HepG2 (cell line): Measurements from ENCODE around the gene ANO9. TPM values are rescaled to one million over a fixed set of nuclear protein-coding genes. Genes with fewer than 3 reads are reported as not detected.

ENCODE experiments used
- BRF2 ChIP-seq: sonication (generic); formaldehyde crosslinking; IDR thresholded peaks from 2 replicates; pipeline ENCODE4 v1.8.1; 2022; ENCODE audit warnings: mild to moderate bottlenecking, missing genetic modification reagents
- DMAP1 ChIP-seq: IDR thresholded peaks from 2 replicates; pipeline ENCODE4 v1.6.1; 2016
- ELF3 ChIP-seq: IDR thresholded peaks from 2 replicates; pipeline ENCODE4 v1.6.1; 2016; ENCODE audit warnings: missing genetic modification reagents, missing compliant biosample characterization
- FLYWCH1 ChIP-seq: sonication (generic); formaldehyde crosslinking; IDR thresholded peaks from 2 replicates; pipeline ENCODE4 v1.8.1; 2023; ENCODE audit warnings: mild to moderate bottlenecking, missing genetic modification reagents
- FOXJ3 ChIP-seq: sonication (generic); formaldehyde crosslinking; IDR thresholded peaks from 2 replicates; pipeline ENCODE4 v1.4.0; 2020; ENCODE audit warnings: missing genetic modification reagents, mild to moderate bottlenecking, borderline replicate concordance
- KDM2A ChIP-seq: sonication (generic); formaldehyde crosslinking; IDR thresholded peaks from 2 replicates; pipeline ENCODE4 v1.4.0; 2020; ENCODE audit warnings: low read depth, missing genetic modification reagents, borderline replicate concordance
- MEIS1 ChIP-seq: sonication (generic); formaldehyde crosslinking; IDR thresholded peaks from 2 replicates; pipeline ENCODE4 v1.9.0; 2021; ENCODE audit warnings: mild to moderate bottlenecking, missing genetic modification reagents, moderate library complexity, borderline replicate concordance
- MYC ChIP-seq: sonication (generic); formaldehyde crosslinking; IDR thresholded peaks from 2 replicates; pipeline ENCODE4 v1.9.0; 2021; ENCODE audit warnings: missing genetic modification reagents, borderline replicate concordance
- PAF1 ChIP-seq: IDR thresholded peaks from 2 replicates; pipeline ENCODE4 v1.6.1; 2016; ENCODE audit warnings: missing genetic modification reagents, missing compliant biosample characterization
- RAD21 ChIP-seq: fragments of 450-650 bp; formaldehyde crosslinking; IDR thresholded peaks from 2 replicates; pipeline ENCODE4 v1.5.0; 2020; ENCODE audit warnings: mild to moderate bottlenecking
- RCOR2 ChIP-seq: IDR thresholded peaks from 2 replicates; pipeline ENCODE4 v1.6.1; 2016; ENCODE audit warnings: missing biosample characterization, missing genetic modification reagents
- SMAD9 ChIP-seq: sonication (generic); formaldehyde crosslinking; IDR thresholded peaks from 2 replicates; pipeline ENCODE4 v1.5.1; 2020; ENCODE audit warnings: mild to moderate bottlenecking, missing genetic modification reagents
- SMYD3 ChIP-seq: sonication (generic); formaldehyde crosslinking; IDR thresholded peaks from 2 replicates; pipeline ENCODE4 v1.8.1; 2023; ENCODE audit warnings: mild to moderate bottlenecking, missing genetic modification reagents
- TFAP4 ChIP-seq: sonication (generic); IDR thresholded peaks from 2 replicates; pipeline ENCODE4 v1.6.1; 2016; ENCODE audit warnings: low read depth, borderline replicate concordance
- ZFX ChIP-seq: sonication (generic); formaldehyde crosslinking; IDR thresholded peaks from 2 replicates; pipeline ENCODE4 v1.4.0; 2020; ENCODE audit warnings: mild to moderate bottlenecking, low read depth, missing genetic modification reagents, moderate library complexity
- ZMYM4 ChIP-seq: sonication (generic); formaldehyde crosslinking; IDR thresholded peaks from 2 replicates; pipeline ENCODE4 v1.8.1; 2023; ENCODE audit warnings: mild to moderate bottlenecking, missing genetic modification reagents
- ZNF335 ChIP-seq: sonication (generic); formaldehyde crosslinking; IDR thresholded peaks from 2 replicates; pipeline ENCODE4 v1.4.0; 2020; ENCODE audit warnings: missing genetic modification reagents
- polyA plus RNA-seq, 8 experiments: library from polyadenylated mRNA; depleted of rRNA in 3 of 8; stranded (reverse) in 7 of 8; unstranded in 1 of 8; fragments of >200 nt; fragmentation: Illumina TruSeq in 4 of 8; extraction: Trizol in 4 of 8; gene quantifications; 2 replicates each; pipeline versions ENCODE4 v1.2.1 to v1.2.3, GENCODE V29; 2011 to 2016; ENCODE audit warnings: low read depth in 4 of 8, missing spikeins in 1 of 8, mixed read lengths in 1 of 8; ENCODE audit not compliant: insufficient read depth in 1 of 8
- total RNA-seq, 5 experiments: library from RNA; depleted of rRNA; stranded (reverse); fragments of >200 nt; fragmentation: Illumina TruSeq; extraction: Trizol; gene quantifications; 2 replicates each; pipeline ENCODE4 v1.2.3, GENCODE V29; 2016; ENCODE audit warnings: low read depth in 1 of 5
- TF ChIP-seq, protein P1 (sequence below): sonication (generic); formaldehyde crosslinking; conservative IDR thresholded peaks from 2 replicates; pipeline ENCODE4 v1.4.0; 2020; ENCODE audit warnings: missing genetic modification reagents
- TF ChIP-seq, protein P2 (sequence below): IDR thresholded peaks from 2 replicates; pipeline ENCODE4 v1.6.1; 2016; ENCODE audit warnings: missing compliant biosample characterization, missing genetic modification reagents, borderline replicate concordance

Gene ANO9
- total and polyA plus RNA-seq, 2 of the 13 experiments (the other 11 are each of a cell fraction or from before 2014, with no cell fraction given) = 8.9 to 14.3 TPM

DNA sequence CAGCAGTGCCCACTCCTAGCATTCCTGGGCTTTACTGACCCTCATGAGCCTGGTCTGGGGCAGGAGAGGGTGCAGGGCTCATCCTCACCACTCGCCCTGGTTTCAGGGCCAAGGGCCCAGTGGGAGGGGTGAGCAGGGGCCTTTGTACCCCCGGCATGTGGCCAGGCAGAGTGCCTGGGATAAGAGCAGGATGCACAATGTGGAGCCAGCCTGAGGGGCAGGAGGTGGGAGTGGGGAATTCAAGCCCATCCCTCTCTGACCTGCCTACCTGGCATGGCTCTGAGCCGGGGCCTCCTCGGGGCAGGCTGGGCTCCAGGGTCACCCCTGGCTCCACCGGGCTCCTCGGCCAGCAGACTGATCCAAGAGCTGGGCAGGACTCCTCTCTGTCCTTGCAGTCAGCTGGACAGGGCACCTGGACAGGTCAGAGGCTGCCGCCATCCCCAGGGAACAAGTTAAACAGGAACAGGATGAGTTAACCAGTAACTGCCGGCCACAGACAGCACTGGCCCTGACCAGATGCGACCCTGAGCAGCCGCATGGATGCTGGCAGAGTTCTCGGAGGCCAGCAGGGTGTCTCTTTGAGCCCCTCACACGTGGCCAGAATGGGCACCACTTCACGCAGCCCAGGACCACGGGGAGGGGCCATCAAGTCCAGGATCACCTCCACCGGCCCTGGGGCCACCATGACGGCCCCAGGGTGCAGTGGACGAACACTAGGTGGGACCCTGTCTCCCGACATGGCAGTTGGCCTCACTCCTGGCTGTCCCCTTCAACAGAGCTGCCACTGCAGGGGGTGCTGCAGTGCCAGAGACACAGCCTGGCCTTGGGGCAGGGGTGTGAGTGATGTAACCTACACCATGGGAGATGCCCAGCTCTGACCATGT lies 32.0 kb downstream of the ANO9 start (continued):
- peak; percentile 96 for TF ChIP-seq TFAP4
- TF ChIP-seq ZMYM4 (CRISPR knock-in tag) = 0 out of 2 replicates have a peak, but pooled peaks have one; percentile 36
- peak; percentile 48 for TF ChIP-seq RAD21
- 0 out of 2 replicates have a peak, but pooled peaks have one; percentile 80 for TF ChIP-seq MEIS1 (CRISPR knock-in tag)
- TF ChIP-seq SMYD3 (CRISPR knock-in tag) = 0 out of 2 replicates have a peak, but pooled peaks have one; percentile 45
- TF ChIP-seq KDM2A (CRISPR knock-in tag) = peak; percentile 73; the same call in 1 of the 2 replicates
- TF ChIP-seq, protein P1, sequence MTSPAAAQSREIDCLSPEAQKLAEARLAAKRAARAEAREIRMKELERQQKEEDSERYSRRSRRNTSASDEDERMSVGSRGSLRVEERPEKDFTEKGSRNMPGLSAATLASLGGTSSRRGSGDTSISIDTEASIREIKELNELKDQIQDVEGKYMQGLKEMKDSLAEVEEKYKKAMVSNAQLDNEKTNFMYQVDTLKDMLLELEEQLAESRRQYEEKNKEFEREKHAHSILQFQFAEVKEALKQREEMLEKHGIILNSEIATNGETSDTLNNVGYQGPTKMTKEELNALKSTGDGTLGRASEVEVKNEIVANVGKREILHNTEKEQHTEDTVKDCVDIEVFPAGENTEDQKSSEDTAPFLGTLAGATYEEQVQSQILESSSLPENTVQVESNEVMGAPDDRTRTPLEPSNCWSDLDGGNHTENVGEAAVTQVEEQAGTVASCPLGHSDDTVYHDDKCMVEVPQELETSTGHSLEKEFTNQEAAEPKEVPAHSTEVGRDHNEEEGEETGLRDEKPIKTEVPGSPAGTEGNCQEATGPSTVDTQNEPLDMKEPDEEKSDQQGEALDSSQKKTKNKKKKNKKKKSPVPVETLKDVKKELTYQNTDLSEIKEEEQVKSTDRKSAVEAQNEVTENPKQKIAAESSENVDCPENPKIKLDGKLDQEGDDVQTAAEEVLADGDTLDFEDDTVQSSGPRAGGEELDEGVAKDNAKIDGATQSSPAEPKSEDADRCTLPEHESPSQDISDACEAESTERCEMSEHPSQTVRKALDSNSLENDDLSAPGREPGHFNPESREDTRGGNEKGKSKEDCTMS (CRISPR knock-in tag) = no peak
- TF ChIP-seq ELF3 (CRISPR knock-in tag) = 0 out of 2 replicates have a peak, but pooled peaks have one; percentile 57
- peak; percentile 50; the same call in 1 of the 2 replicates for TF ChIP-seq BRF2
- no peak for TF ChIP-seq FOXJ3 (CRISPR knock-in tag)
- TF ChIP-seq RCOR2 (CRISPR knock-in tag) = no peak; the same call in 1 of the 2 replicates
- peak; percentile 92; the same call in 1 of the 2 replicates for TF ChIP-seq MYC
- TF ChIP-seq DMAP1 = peak; percentile 36; the same call in 1 of the 2 replicates
- TF ChIP-seq FLYWCH1 = no peak
- TF ChIP-seq, protein P2, sequence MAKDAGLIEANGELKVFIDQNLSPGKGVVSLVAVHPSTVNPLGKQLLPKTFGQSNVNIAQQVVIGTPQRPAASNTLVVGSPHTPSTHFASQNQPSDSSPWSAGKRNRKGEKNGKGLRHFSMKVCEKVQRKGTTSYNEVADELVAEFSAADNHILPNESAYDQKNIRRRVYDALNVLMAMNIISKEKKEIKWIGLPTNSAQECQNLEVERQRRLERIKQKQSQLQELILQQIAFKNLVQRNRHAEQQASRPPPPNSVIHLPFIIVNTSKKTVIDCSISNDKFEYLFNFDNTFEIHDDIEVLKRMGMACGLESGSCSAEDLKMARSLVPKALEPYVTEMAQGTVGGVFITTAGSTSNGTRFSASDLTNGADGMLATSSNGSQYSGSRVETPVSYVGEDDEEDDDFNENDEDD (CRISPR knock-in tag) = peak; percentile 52; the same call in 1 of the 2 replicates
- no peak for TF ChIP-seq PAF1 (CRISPR knock-in tag)
- TF ChIP-seq ZFX = peak; percentile 62
- TF ChIP-seq ZNF335 (CRISPR knock-in tag) = no peak
- no peak; the same call in 1 of the 2 replicates for TF ChIP-seq SMAD9
